Ishikawa (cell line): Measurements from ENCODE around the gene C2CD2L.
A peak's percentile ranks its signal among the peaks of the same experiment; 100 is the strongest.

Experiments used
- CEBPB ChIP-seq: IDR thresholded peaks from 2 replicates; pipeline ENCODE4 v1.6.1; 2012
- CREB1 ChIP-seq: IDR thresholded peaks from 2 replicates; pipeline ENCODE4 v1.6.1; 2012; ENCODE audit warnings: low read depth
- EGR1 ChIP-seq: IDR thresholded peaks from 2 replicates; pipeline ENCODE4 v1.6.1; 2012
- EP300 ChIP-seq: IDR thresholded peaks from 2 replicates; pipeline ENCODE4 v1.6.1; 2012; ENCODE audit warnings: borderline replicate concordance
- FOXM1 ChIP-seq: IDR thresholded peaks from 2 replicates; pipeline ENCODE4 v1.6.1; 2012; ENCODE audit warnings: low read depth, borderline replicate concordance
- MAX ChIP-seq: IDR thresholded peaks from 2 replicates; pipeline ENCODE4 v1.6.1; 2012
- NFIC ChIP-seq: IDR thresholded peaks from 2 replicates; pipeline ENCODE4 v1.6.1; 2012
- RAD21 ChIP-seq: IDR thresholded peaks from 2 replicates; pipeline ENCODE4 v1.6.1; 2012; ENCODE audit warnings: low read depth
- REST ChIP-seq: IDR thresholded peaks from 2 replicates; pipeline ENCODE4 v1.6.1; 2012; ENCODE audit warnings: low read depth, mild to moderate bottlenecking
- TAF1 ChIP-seq: IDR thresholded peaks from 2 replicates; pipeline ENCODE4 v1.6.1; 2012; ENCODE audit warnings: low read depth, mild to moderate bottlenecking
- TCF12 ChIP-seq: IDR thresholded peaks from 2 replicates; pipeline ENCODE4 v1.6.1; 2012; ENCODE audit warnings: low read depth
- TEAD4 ChIP-seq: IDR thresholded peaks from 2 replicates; pipeline ENCODE4 v1.6.1; 2012
- USF1 ChIP-seq: IDR thresholded peaks from 2 replicates; pipeline ENCODE4 v1.6.1; 2012
- YY1 ChIP-seq: IDR thresholded peaks from 2 replicates; pipeline ENCODE4 v1.6.1; 2012; ENCODE audit warnings: low read depth
- ZBTB7A ChIP-seq: IDR thresholded peaks from 2 replicates; pipeline ENCODE4 v1.6.1; 2012; ENCODE audit warnings: low read depth

Gene C2CD2L

GRCh38 chr11:119155733-119156492, 48.8 kb downstream of the C2CD2L start:
- TF ChIP-seq USF1 = 0 out of 2 replicates have a peak, but pooled peaks have one; percentile 31
- no peak for TF ChIP-seq NFIC
- TF ChIP-seq ZBTB7A = no peak

- no peak for TF ChIP-seq USF1
- TF ChIP-seq YY1 = no peak
- TF ChIP-seq EP300 = no peak
- TF ChIP-seq ZBTB7A = no peak
- TF ChIP-seq FOXM1 = no peak
- TF ChIP-seq REST = no peak
- TF ChIP-seq TEAD4 = no peak
- TF ChIP-seq CEBPB = no peak
- no peak for TF ChIP-seq TCF12
- TF ChIP-seq RAD21 = no peak
- no peak for TF ChIP-seq EGR1
- no peak for TF ChIP-seq MAX
Observed at GRCh38 chr11:119156496-119156895, 49.4 kb downstream of the C2CD2L start.

GRCh38 chr11:119157063-119157462, 49.9 kb downstream of the C2CD2L start:
- TF ChIP-seq REST (peak; percentile 45; the same call in 1 of the 2 replicates), MAX (no peak), ZBTB7A (no peak), YY1 (no peak)

- TF ChIP-seq EGR1 (no peak), RAD21 (no peak), CEBPB (no peak), TAF1 (no peak), ZBTB7A (no peak), EP300 (no peak), TEAD4 (no peak), FOXM1 (no peak), CREB1 (no peak), USF1 (no peak), MAX (no peak), REST (no peak), NFIC (no peak), YY1 (no peak), TCF12 (no peak)
Observed at GRCh38 chr11:119158467-119158866, 51.3 kb downstream of the C2CD2L start.
